HEK293 (cell line): Measurements from ENCODE around the gene ADCYAP1R1.

Experiments used
- CTCF ChIP-seq: fragments of 450-650 bp; formaldehyde crosslinking; IDR thresholded peaks from 2 replicates; pipeline ENCODE4 v1.5.1; 2016; ENCODE audit warnings: missing biosample characterization, missing genetic modification characterization
- HOXA7 ChIP-seq: sonication (generic); formaldehyde crosslinking; IDR thresholded peaks from 2 replicates; pipeline ENCODE4 v1.8.1; 2022; ENCODE audit warnings: missing genetic modification reagents, borderline replicate concordance
- PATZ1 ChIP-seq: fragments of 450-650 bp; formaldehyde crosslinking; IDR thresholded peaks from 2 replicates; pipeline ENCODE4 v1.5.1; 2016; ENCODE audit warnings: missing biosample characterization, missing genetic modification characterization
- ZBTB21 ChIP-seq: fragments of 450-650 bp; formaldehyde crosslinking; IDR thresholded peaks from 2 replicates; pipeline ENCODE4 v1.5.1; 2017; ENCODE audit warnings: missing biosample characterization, missing genetic modification characterization
- ZBTB8A ChIP-seq: fragments of 450-650 bp; formaldehyde crosslinking; IDR thresholded peaks from 2 replicates; pipeline ENCODE4 v1.5.1; 2016; ENCODE audit warnings: missing biosample characterization, missing genetic modification characterization
- ZNF19 ChIP-seq: fragments of 450-650 bp; formaldehyde crosslinking; IDR thresholded peaks from 2 replicates; pipeline ENCODE4; 2016; ENCODE audit warnings: missing biosample characterization, missing genetic modification characterization, low read depth
- ZNF266 ChIP-seq: fragments of 450-650 bp; formaldehyde crosslinking; IDR thresholded peaks from 2 replicates; pipeline ENCODE4 v1.5.1; 2016; ENCODE audit warnings: missing biosample characterization, missing genetic modification characterization, low read depth
- ZNF302 ChIP-seq: fragments of 450-650 bp; formaldehyde crosslinking; IDR thresholded peaks from 2 replicates; pipeline ENCODE4 v1.5.1; 2016; ENCODE audit warnings: missing biosample characterization, missing genetic modification characterization, low read depth
- ZNF449 ChIP-seq: fragments of 450-650 bp; formaldehyde crosslinking; IDR thresholded peaks from 2 replicates; pipeline ENCODE4 v1.5.1; 2017; ENCODE audit warnings: missing biosample characterization, mild to moderate bottlenecking, missing genetic modification characterization, moderate library complexity
- ZNF580 ChIP-seq: fragments of 450-650 bp; formaldehyde crosslinking; IDR thresholded peaks from 2 replicates; pipeline ENCODE4 v1.5.1; 2016; ENCODE audit warnings: missing biosample characterization, missing genetic modification characterization
- ZNF747 ChIP-seq: fragments of 450-650 bp; formaldehyde crosslinking; IDR thresholded peaks from 2 replicates; pipeline ENCODE4 v1.5.1; 2016; ENCODE audit warnings: missing biosample characterization, missing genetic modification characterization
- ZNF776 ChIP-seq: fragments of 450-650 bp; formaldehyde crosslinking; IDR thresholded peaks from 2 replicates; pipeline ENCODE4 v1.5.0; 2017; ENCODE audit warnings: missing biosample characterization, missing genetic modification characterization, borderline replicate concordance

GRCh38 chr7:31106303-31107105 is 54.4 kb downstream of the ADCYAP1R1 start:
- no peak for TF ChIP-seq ZNF266 (tag by site-specific recombination)
- no peak for TF ChIP-seq CTCF (tag by site-specific recombination)
- TF ChIP-seq ZNF302 (tag by site-specific recombination), result no peak
- no peak for TF ChIP-seq PATZ1 (tag by site-specific recombination)
- no peak for TF ChIP-seq ZNF776 (tag by site-specific recombination)
- no peak for TF ChIP-seq ZNF19
- TF ChIP-seq ZNF580 (tag by site-specific recombination), result no peak
- no peak for TF ChIP-seq ZNF747 (tag by site-specific recombination)
- TF ChIP-seq ZNF449 (tag by site-specific recombination), result no peak
- no peak for TF ChIP-seq ZBTB8A (tag by site-specific recombination)
- no peak for TF ChIP-seq HOXA7 (CRISPR knock-in tag)
- TF ChIP-seq ZBTB21 (tag by site-specific recombination), result no peak
